Progenitor cell of endocrine pancreas (in vitro differentiated cells): Measurements from ENCODE around the gene GAMT. TPM values are rescaled to one million over a fixed set of nuclear protein-coding genes. Genes with fewer than 3 reads are reported as not detected.

Experiments
- DNase-seq: peaks from one replicate; pipeline ENCODE4 v3.0.0; 2021; ENCODE audit warnings: low spot score; ENCODE audit not compliant: unreplicated experiment
- H3K27ac Mint-ChIP-seq: 2 replicates; pipeline ENCODE4 v1.8.0; 2021; ENCODE audit warnings: mild to moderate bottlenecking, moderate library complexity, mixed read lengths
- H3K27me3 Mint-ChIP-seq: 2 replicates; pipeline ENCODE4 v1.8.0; 2021; ENCODE audit warnings: mixed read lengths
- H3K36me3 Mint-ChIP-seq: 2 replicates; pipeline ENCODE4 v1.8.0; 2022; ENCODE audit warnings: mixed read lengths; ENCODE audit not compliant: insufficient read depth
- H3K4me1 Mint-ChIP-seq: 2 replicates; pipeline ENCODE4 v1.8.0; 2021; ENCODE audit warnings: low read depth, mixed read lengths
- H3K4me3 Mint-ChIP-seq: 2 replicates; pipeline ENCODE4 v1.8.0; 2021; ENCODE audit warnings: low read depth, mild to moderate bottlenecking, moderate library complexity, mixed read lengths
- H3K9me3 Mint-ChIP-seq: 2 replicates; pipeline ENCODE4 v1.8.0; 2021; ENCODE audit warnings: low read depth, mixed read lengths
- CTCF ChIP-seq: fragments of 200-600 bp; sonication (generic); IDR thresholded peaks from one replicate; pipeline ENCODE4 v1.5.0; 2021; ENCODE audit warnings: antibody characterized with exemption, mild to moderate bottlenecking; ENCODE audit not compliant: unreplicated experiment
- total RNA-seq: library from RNA; stranded (reverse); gene quantifications from 2 replicates; pipeline ENCODE4 v1.2.1, GENCODE V29; 2021

Gene GAMT
- total RNA-seq, 1 donor from 2014 or later = 47.0 TPM

GRCh38 chr19:1408300-1409203, 7.2 kb upstream of the GAMT start:
- peaks cover 3% of the 10 kb centered on the region for H3K36me3 Mint-ChIP-seq
- H3K9me3 Mint-ChIP-seq = no peaks in the 10 kb centered on the region
- peak overlapping the region; percentile 96 for H3K27ac Mint-ChIP-seq
- H3K27me3 Mint-ChIP-seq = no peaks in the 10 kb centered on the region
- peak; percentile 37 for DNase-seq
- H3K4me3 Mint-ChIP-seq = peak overlapping the region; percentile 92
- peaks cover 23% of the 10 kb centered on the region for H3K4me1 Mint-ChIP-seq
- no peak for TF ChIP-seq CTCF

DNA sequence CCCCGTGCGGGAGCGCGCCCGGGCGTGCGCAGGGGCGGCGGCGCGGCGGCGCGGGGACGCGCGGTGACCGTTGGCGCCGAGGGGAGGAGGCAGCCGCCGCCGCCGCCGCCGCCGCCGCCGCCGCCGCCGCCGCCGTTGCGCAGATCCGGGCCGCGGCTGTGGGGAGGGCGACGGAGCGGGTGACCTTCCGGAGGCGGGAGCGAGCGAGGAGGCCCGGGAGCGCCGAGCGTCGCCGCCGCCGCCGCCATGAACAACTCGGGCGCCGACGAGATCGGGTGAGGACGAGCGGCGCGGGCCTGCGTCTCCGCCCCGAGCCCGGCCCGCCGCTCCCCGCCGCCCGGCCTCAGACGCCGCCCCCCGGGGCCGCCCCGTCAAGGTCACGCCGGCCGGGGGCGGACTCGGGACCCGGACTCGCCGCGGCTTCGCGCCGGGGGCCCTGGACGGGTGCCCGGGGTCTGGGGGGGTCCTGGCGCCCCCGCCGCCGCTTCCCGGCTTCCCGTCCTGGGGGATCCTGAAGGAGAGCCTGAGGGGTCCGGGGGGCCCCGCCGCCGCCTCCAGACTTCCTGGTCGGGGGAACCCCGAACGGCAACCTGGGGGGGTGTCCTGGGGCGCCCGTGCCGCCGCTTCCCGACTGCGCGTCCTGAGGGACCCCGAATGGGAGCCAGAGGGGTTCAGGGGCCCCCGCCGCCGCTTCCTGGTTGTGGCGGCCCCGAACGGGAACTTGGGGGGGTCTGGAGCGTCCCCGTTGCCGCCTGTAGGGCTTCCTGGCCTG, 6.4 kb upstream of the GAMT start, which contains the start of gene DAZAP1:
TSS of gene DAZAP1 (plus strand) at position 59 of the 772 bp plus-strand sequence. CDS start at position 247, 188 bp downstream.
- Mint-ChIP-seq H3K27ac (peak within 1 kb of the TSS; percentile 94), H3K4me3 (peak within 1 kb of the TSS; percentile 92), H3K9me3 (no peaks in the 10 kb centered on the region), H3K27me3 (no peaks in the 10 kb centered on the region), H3K4me1 (peaks cover 25% of the 10 kb centered on the region), H3K36me3 (peaks cover 3% of the 10 kb centered on the region)
- TF ChIP-seq CTCF = no peak
- DNase-seq = peak; percentile 34

- peak; percentile 63 for TF ChIP-seq CTCF
Observed at GRCh38 chr19:1406774-1407527, 5.6 kb upstream of the GAMT start.

GRCh38 chr19:1402411-1403070, 1.2 kb upstream of the GAMT start:
- H3K4me3 Mint-ChIP-seq = peak overlapping the region; percentile 54
- H3K27me3 Mint-ChIP-seq = no peaks in the 10 kb centered on the region
- no peak for TF ChIP-seq CTCF
- peaks cover 5% of the 10 kb centered on the region for H3K4me1 Mint-ChIP-seq
- no peaks in the 10 kb centered on the region for H3K36me3 Mint-ChIP-seq
- DNase-seq = no peak
- H3K27ac Mint-ChIP-seq = no peak overlapping the region
- no peaks in the 10 kb centered on the region for H3K9me3 Mint-ChIP-seq

More at GRCh38 chr19:1406774-1407527, 5.6 kb upstream of the GAMT start:
- H3K4me3 Mint-ChIP-seq = peak overlapping the region; percentile 67
- DNase-seq = peak; percentile 99
- H3K27me3 Mint-ChIP-seq = no peaks in the 10 kb centered on the region
- no peaks in the 10 kb centered on the region for H3K9me3 Mint-ChIP-seq
- H3K27ac Mint-ChIP-seq = peak overlapping the region; percentile 94
- peaks cover 3% of the 10 kb centered on the region for H3K36me3 Mint-ChIP-seq
- H3K4me1 Mint-ChIP-seq = peaks cover 25% of the 10 kb centered on the region
